ENCODE data around the gene NKD2.

NKD2 gene

GRCh38 chr5:980966-981365 is 27.6 kb upstream of the NKD2 start:
- Histone ChIP-seq H3K36me3 (ENCODE audit: control insufficient read depth, insufficient read depth, low read length) (no peaks in the 10 kb centered on the region), H3K4me1 (ENCODE audit: control insufficient read depth, insufficient read depth, low read length) (no peaks in the 10 kb centered on the region), H3K9ac (ENCODE audit: low read depth, low read length) (no peak overlapping the region), H3K4me3 (ENCODE audit: low read depth, low read length) (no peak overlapping the region), H3K27me3 (ENCODE audit: control insufficient read depth, insufficient read depth, low read length) (no peaks in the 10 kb centered on the region), H3K9me3 (ENCODE audit: control insufficient read depth, insufficient read depth, low read length) (no peaks in the 10 kb centered on the region)

GRCh38 chr5:981456-981855 is 27.1 kb upstream of the NKD2 start:
- H3K4me3 ChIP-seq (ENCODE audit: low read depth, low read length): no peak overlapping the region
- H3K9ac ChIP-seq (ENCODE audit: low read depth, low read length): no peak overlapping the region
- no peaks in the 10 kb centered on the region for H3K27me3 ChIP-seq (ENCODE audit: control insufficient read depth, insufficient read depth, low read length)
- H3K36me3 ChIP-seq (ENCODE audit: control insufficient read depth, insufficient read depth, low read length): no peaks in the 10 kb centered on the region
- H3K4me1 ChIP-seq (ENCODE audit: control insufficient read depth, insufficient read depth, low read length): no peaks in the 10 kb centered on the region
- H3K9me3 ChIP-seq (ENCODE audit: control insufficient read depth, insufficient read depth, low read length): no peaks in the 10 kb centered on the region

- H3K36me3 ChIP-seq (ENCODE audit: control insufficient read depth, insufficient read depth, low read length): no peaks in the 10 kb centered on the region
- no peaks in the 10 kb centered on the region for H3K9me3 ChIP-seq (ENCODE audit: control insufficient read depth, insufficient read depth, low read length)
- H3K4me1 ChIP-seq (ENCODE audit: control insufficient read depth, insufficient read depth, low read length): no peaks in the 10 kb centered on the region
- no peak overlapping the region for H3K9ac ChIP-seq (ENCODE audit: low read depth, low read length)
- no peaks in the 10 kb centered on the region for H3K27me3 ChIP-seq (ENCODE audit: control insufficient read depth, insufficient read depth, low read length)
- H3K4me3 ChIP-seq (ENCODE audit: low read depth, low read length): no peak overlapping the region
Observed at GRCh38 chr5:982377-983237, 26.0 kb upstream of the NKD2 start.

DNA sequence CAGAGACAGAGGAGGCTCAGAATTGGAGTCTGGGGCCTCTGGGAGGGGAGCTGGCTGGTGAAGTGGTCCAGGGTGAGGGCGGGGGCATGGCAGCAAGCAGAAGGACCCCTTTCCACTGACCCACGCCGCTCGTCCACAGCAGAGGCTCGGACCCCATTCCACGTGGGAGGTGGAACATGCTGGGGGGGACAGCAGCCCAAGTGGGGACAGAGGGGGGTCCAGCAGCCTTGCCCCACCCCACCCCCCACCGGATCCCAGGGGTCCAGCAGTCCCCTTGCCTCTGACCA is 25.4 kb upstream of the NKD2 start:
- Histone ChIP-seq H3K27me3 (ENCODE audit: control insufficient read depth, insufficient read depth, low read length) (no peaks in the 10 kb centered on the region), H3K9me3 (ENCODE audit: control insufficient read depth, insufficient read depth, low read length) (no peaks in the 10 kb centered on the region), H3K4me3 (ENCODE audit: low read depth, low read length) (no peak overlapping the region), H3K36me3 (ENCODE audit: control insufficient read depth, insufficient read depth, low read length) (no peaks in the 10 kb centered on the region), H3K9ac (ENCODE audit: low read depth, low read length) (no peak overlapping the region), H3K4me1 (ENCODE audit: control insufficient read depth, insufficient read depth, low read length) (no peaks in the 10 kb centered on the region)

GRCh38 chr5:983568-983967 is 25.0 kb upstream of the NKD2 start:
- H3K9ac ChIP-seq (ENCODE audit: low read depth, low read length): no peak overlapping the region
- no peaks in the 10 kb centered on the region for H3K36me3 ChIP-seq (ENCODE audit: control insufficient read depth, insufficient read depth, low read length)
- no peaks in the 10 kb centered on the region for H3K4me1 ChIP-seq (ENCODE audit: control insufficient read depth, insufficient read depth, low read length)
- H3K9me3 ChIP-seq (ENCODE audit: control insufficient read depth, insufficient read depth, low read length): no peaks in the 10 kb centered on the region
- no peaks in the 10 kb centered on the region for H3K27me3 ChIP-seq (ENCODE audit: control insufficient read depth, insufficient read depth, low read length)
- no peak overlapping the region for H3K4me3 ChIP-seq (ENCODE audit: low read depth, low read length)

DNA sequence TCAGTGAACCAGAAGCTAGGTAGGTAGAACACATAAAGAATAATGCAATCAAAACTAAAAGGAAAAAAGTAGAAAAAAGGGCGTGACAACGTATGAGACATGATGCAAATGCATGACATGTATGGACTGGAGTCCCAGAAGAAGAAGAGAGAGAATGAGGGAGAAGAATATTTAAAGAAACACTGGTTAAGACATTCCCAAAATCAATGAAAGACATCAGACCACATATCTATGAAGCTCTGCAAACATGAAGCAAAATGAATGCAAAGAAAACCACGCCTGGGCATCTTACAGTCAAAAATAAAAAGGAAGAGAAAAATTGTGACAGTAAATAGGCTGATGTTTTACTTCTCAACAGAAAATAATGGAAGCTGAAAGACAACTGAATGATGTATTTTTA is 23.8 kb upstream of the NKD2 start:
- Histone ChIP-seq H3K9ac (ENCODE audit: low read depth, low read length) (no peak overlapping the region), H3K27me3 (ENCODE audit: control insufficient read depth, insufficient read depth, low read length) (no peaks in the 10 kb centered on the region), H3K4me1 (ENCODE audit: control insufficient read depth, insufficient read depth, low read length) (no peaks in the 10 kb centered on the region), H3K9me3 (ENCODE audit: control insufficient read depth, insufficient read depth, low read length) (no peaks in the 10 kb centered on the region), H3K4me3 (ENCODE audit: low read depth, low read length) (no peak overlapping the region), H3K36me3 (ENCODE audit: control insufficient read depth, insufficient read depth, low read length) (no peaks in the 10 kb centered on the region)

DNA sequence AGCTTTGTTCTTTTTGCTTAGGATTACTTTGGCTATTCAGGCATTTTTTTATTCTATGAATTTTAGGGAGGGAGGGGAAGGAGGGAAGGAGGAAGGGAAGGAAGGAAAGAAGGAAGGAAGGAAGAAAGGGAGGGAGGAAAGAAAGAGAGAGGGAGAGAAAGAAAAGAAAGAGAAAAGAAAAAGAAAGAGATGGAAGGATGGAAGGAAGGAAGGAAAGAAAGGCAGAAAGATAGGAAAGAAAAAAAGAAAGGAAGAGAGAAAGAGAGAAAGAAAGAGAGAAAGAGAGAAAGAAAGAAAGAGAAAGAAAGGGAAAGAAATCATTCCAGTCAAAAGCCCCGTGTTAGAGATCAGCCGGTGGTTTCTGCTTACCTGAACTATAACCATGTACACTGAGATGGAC is 20.8 kb upstream of the NKD2 start:
- H3K27me3 ChIP-seq (ENCODE audit: control insufficient read depth, insufficient read depth, low read length): no peaks in the 10 kb centered on the region
- no peaks in the 10 kb centered on the region for H3K4me1 ChIP-seq (ENCODE audit: control insufficient read depth, insufficient read depth, low read length)
- no peaks in the 10 kb centered on the region for H3K36me3 ChIP-seq (ENCODE audit: control insufficient read depth, insufficient read depth, low read length)
- H3K9ac ChIP-seq (ENCODE audit: low read depth, low read length): no peak overlapping the region
- H3K4me3 ChIP-seq (ENCODE audit: low read depth, low read length): no peak overlapping the region
- H3K9me3 ChIP-seq (ENCODE audit: control insufficient read depth, insufficient read depth, low read length): no peaks in the 10 kb centered on the region

GRCh38 chr5:988322-988721 is 20.3 kb upstream of the NKD2 start:
- Histone ChIP-seq H3K9ac (ENCODE audit: low read depth, low read length) (no peak overlapping the region), H3K9me3 (ENCODE audit: control insufficient read depth, insufficient read depth, low read length) (no peaks in the 10 kb centered on the region), H3K4me1 (ENCODE audit: control insufficient read depth, insufficient read depth, low read length) (no peaks in the 10 kb centered on the region), H3K36me3 (ENCODE audit: control insufficient read depth, insufficient read depth, low read length) (no peaks in the 10 kb centered on the region), H3K27me3 (ENCODE audit: control insufficient read depth, insufficient read depth, low read length) (no peaks in the 10 kb centered on the region), H3K4me3 (ENCODE audit: low read depth, low read length) (no peak overlapping the region)

- Histone ChIP-seq H3K9me3 (ENCODE audit: control insufficient read depth, insufficient read depth, low read length) (no peaks in the 10 kb centered on the region), H3K9ac (ENCODE audit: low read depth, low read length) (no peak overlapping the region), H3K36me3 (ENCODE audit: control insufficient read depth, insufficient read depth, low read length) (no peaks in the 10 kb centered on the region), H3K27me3 (ENCODE audit: control insufficient read depth, insufficient read depth, low read length) (no peaks in the 10 kb centered on the region), H3K4me1 (ENCODE audit: control insufficient read depth, insufficient read depth, low read length) (no peaks in the 10 kb centered on the region), H3K4me3 (ENCODE audit: low read depth, low read length) (no peak overlapping the region)
Observed at GRCh38 chr5:989961-990530, 18.6 kb upstream of the NKD2 start.

- no peaks in the 10 kb centered on the region for H3K9me3 ChIP-seq (ENCODE audit: control insufficient read depth, insufficient read depth, low read length)
- no peaks in the 10 kb centered on the region for H3K27me3 ChIP-seq (ENCODE audit: control insufficient read depth, insufficient read depth, low read length)
- no peak overlapping the region for H3K9ac ChIP-seq (ENCODE audit: low read depth, low read length)
- no peaks in the 10 kb centered on the region for H3K4me1 ChIP-seq (ENCODE audit: control insufficient read depth, insufficient read depth, low read length)
- H3K36me3 ChIP-seq (ENCODE audit: control insufficient read depth, insufficient read depth, low read length): no peaks in the 10 kb centered on the region
- H3K4me3 ChIP-seq (ENCODE audit: low read depth, low read length): no peak overlapping the region
Observed at GRCh38 chr5:991472-992267, 16.9 kb upstream of the NKD2 start.

DNA sequence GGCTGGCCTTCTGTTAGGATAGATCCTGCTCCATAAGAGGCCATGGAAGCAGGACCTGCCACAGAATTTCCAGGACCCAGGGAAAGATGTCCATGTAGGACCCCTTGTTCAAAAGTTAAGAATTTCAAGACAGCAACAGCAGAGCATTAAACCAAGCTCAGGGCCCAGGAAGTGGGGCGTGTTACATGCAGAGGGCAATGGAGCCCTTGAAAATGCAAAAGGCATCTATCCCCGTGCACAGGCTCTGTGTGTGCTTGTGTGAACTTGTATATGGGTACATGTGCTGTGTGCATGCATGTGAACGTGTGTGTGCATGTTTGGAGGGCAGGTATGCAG is 14.4 kb upstream of the NKD2 start:
- H3K9ac ChIP-seq (ENCODE audit: low read depth, low read length): no peak overlapping the region
- H3K4me1 ChIP-seq (ENCODE audit: control insufficient read depth, insufficient read depth, low read length): no peaks in the 10 kb centered on the region
- H3K4me3 ChIP-seq (ENCODE audit: low read depth, low read length): no peak overlapping the region
- H3K36me3 ChIP-seq (ENCODE audit: control insufficient read depth, insufficient read depth, low read length): no peaks in the 10 kb centered on the region
- no peaks in the 10 kb centered on the region for H3K27me3 ChIP-seq (ENCODE audit: control insufficient read depth, insufficient read depth, low read length)
- H3K9me3 ChIP-seq (ENCODE audit: control insufficient read depth, insufficient read depth, low read length): no peaks in the 10 kb centered on the region

- H3K27me3 ChIP-seq (ENCODE audit: control insufficient read depth, insufficient read depth, low read length): no peaks in the 10 kb centered on the region
- no peak overlapping the region for H3K9ac ChIP-seq (ENCODE audit: low read depth, low read length)
- no peaks in the 10 kb centered on the region for H3K9me3 ChIP-seq (ENCODE audit: control insufficient read depth, insufficient read depth, low read length)
- no peaks in the 10 kb centered on the region for H3K4me1 ChIP-seq (ENCODE audit: control insufficient read depth, insufficient read depth, low read length)
- H3K4me3 ChIP-seq (ENCODE audit: low read depth, low read length): no peak overlapping the region
- no peaks in the 10 kb centered on the region for H3K36me3 ChIP-seq (ENCODE audit: control insufficient read depth, insufficient read depth, low read length)
Observed at GRCh38 chr5:994821-995220, 13.8 kb upstream of the NKD2 start.
